Ovary (tissue), 9 donors: ENCODE data around the gene TMEM198. TPM values are rescaled to one million over a fixed set of nuclear protein-coding genes. Genes with fewer than 3 reads are reported as not detected.
A peak's percentile ranks its signal among the peaks of the same experiment; 100 is the strongest.

Experiments
- DNase-seq, 5 donors: peaks; one replicate each; pipeline ENCODE4 v3.0.0-alpha.2; 2019 to 2020
- H3K27ac ChIP-seq, 2 donors: fragments of 200-600 bp; one replicate each; pipeline versions ENCODE4 v1.5.1 to v1.8.0; 2019 to 2022
- H3K27me3 ChIP-seq: fragments of 200-600 bp; one replicate; pipeline ENCODE4 v1.8.0; 2022
- H3K36me3 ChIP-seq: fragments of 200-600 bp; sonication (generic); one replicate; pipeline ENCODE4 v1.5.1; 2019
- H3K4me1 ChIP-seq: one replicate; pipeline ENCODE4 v1.8.1; 2013; ENCODE audit warnings: mild to moderate bottlenecking, moderate library complexity; ENCODE audit not compliant: insufficient read depth
- H3K4me3 ChIP-seq: fragments of 200-600 bp; sonication (generic); one replicate; pipeline ENCODE4 v1.5.1; 2017
- H3K9me3 ChIP-seq, 2 donors: fragments of 200-600 bp in 1 of 2; sonication (generic) in 1 of 2; one replicate each; pipeline versions ENCODE4 v1.5.1 to v1.8.1; 2013 to 2019; ENCODE audit warnings: mild to moderate bottlenecking in 1 of 2, moderate library complexity in 1 of 2
- CTCF ChIP-seq, 3 donors: fragments of 450-650 bp in 2 of 3; fragments of 200-600 bp in 1 of 3; IDR thresholded peaks; one replicate each; pipeline versions ENCODE4 v1.5.1 to v1.8.0; 2016 to 2022; ENCODE audit warnings: antibody characterized with exemption in 3 of 3, mild to moderate bottlenecking in 1 of 3
- EP300 ChIP-seq: sonication (generic); formaldehyde crosslinking; IDR thresholded peaks from one replicate; pipeline ENCODE4 v1.6.1; 2017; ENCODE audit warnings: antibody characterized with exemption
- POLR2A ChIP-seq: fragments of 450-650 bp; IDR thresholded peaks from one replicate; pipeline ENCODE4 v1.6.1; 2017; ENCODE audit warnings: antibody characterized with exemption, mild to moderate bottlenecking, moderate library complexity
- WGBS, 3 donors: extraction: QIAGEN DNeasy Blood & Tissue Kit in 1 of 3; methylation state at CpG; one replicate each; pipeline versions ENCODE4 v1.1.5 to v1.1.7; 2013 to 2017; 5-methylcytosine and 5-hydroxymethylcytosine counted together
- intact Hi-C, 4 donors: fragments of 100-400 bp; cut with DNase I; formaldehyde crosslinking; loops; one replicate each; pipeline versions ENCODE4 v1.11.0 to v1.15.1; 2022 to 2023
- polyA plus RNA-seq, 2 donors: library from polyadenylated mRNA; stranded (reverse); fragments of 200-250 nt in 1 of 2; fragments of 350-450 nt in 1 of 2; fragmentation: Illumina TruSeq in 1 of 2; extraction: RNeasy Lipid Tissue Mini Kit (QIAGEN cat#74804) in 1 of 2; gene quantifications; one replicate each; pipeline ENCODE4 v1.2.3, GENCODE V29; 2013 to 2014
- total RNA-seq, 7 donors: library from RNA; depleted of rRNA in 2 of 7; stranded (reverse); fragments of >200 nt in 2 of 7; fragmentation: NEBNext Ultra II Directional in 3 of 7; extraction: Animal tissue kit (Norgen Biotek cat#: 25700) in 3 of 7; gene quantifications; one replicate each; pipeline versions ENCODE4 v1.1.0 to v1.2.4, GENCODE V29; 2016 to 2023
- donor health status: DM: no; HTN: no; CAD: no; lungs with moderate emphysema.
- donor health status: DM: no; HTN: no; CAD: no.
- donor health status: Bipolar disorder and iron deficiency.
- donor health status: DM: yes; HTN: yes; CAD: no.
- donor health status: DM: no; HTN: no; CAD: no.
- donor health status: DM: yes; HTN: yes; CAD: no.

Gene TMEM198
- total and polyA plus RNA-seq, 9 donors, result 0.62 to 22.7 (median 10.4) TPM

DNA sequence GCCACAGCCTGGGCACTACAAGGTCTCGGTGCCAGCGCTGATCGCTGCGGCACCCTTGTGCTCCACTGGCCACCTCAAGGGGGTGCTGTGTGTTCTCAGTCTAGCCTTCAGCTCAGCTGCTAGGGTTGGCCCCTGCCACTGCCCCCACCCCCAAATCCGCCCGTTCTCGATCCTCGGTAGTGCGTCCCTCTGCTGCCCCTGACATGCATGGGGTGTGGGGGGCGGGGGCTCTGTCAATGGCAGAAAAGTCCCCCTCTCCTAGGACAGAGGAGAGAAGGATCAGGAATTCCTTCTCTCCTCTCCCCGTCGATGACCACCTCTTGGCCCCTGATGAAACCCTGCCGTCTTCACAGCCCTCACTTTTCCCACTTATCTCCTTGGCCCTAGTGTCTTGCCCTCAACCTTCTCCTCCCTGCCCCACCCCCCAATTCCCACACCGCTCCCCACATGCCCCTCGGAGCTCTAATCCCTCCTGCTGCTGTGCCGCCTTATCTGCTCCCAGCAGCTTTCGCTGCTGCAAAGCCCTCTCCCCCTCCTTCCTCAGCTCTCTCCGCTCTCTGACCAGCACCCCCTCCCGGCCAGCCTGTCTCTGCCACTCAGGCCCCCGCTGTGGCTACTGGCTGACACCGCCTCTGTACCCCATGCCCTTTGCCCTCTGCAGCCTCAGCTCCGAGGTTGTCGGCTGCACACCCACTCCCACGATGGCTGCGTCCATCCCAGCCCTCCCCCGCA is 33.9 kb upstream of the TMEM198 start:
- Histone ChIP-seq H3K4me1 (peaks cover 6% of the 10 kb centered on the region), H3K27ac (no peak overlapping the region), H3K36me3 (no peaks in the 10 kb centered on the region), H3K4me3 (no peak overlapping the region), H3K9me3 (no peaks in the 10 kb centered on the region), H3K27me3 (no peaks in the 10 kb centered on the region)
- intact Hi-C loops, result no loop called here
- TF ChIP-seq CTCF (IDR thresholded peaks at IDR 0.05), result peak in 2 of 3 donors; percentile 64 to 68
- no peak for TF ChIP-seq EP300
- DNase-seq, result peak; percentile 53 to 73 (median 66)
- 0 to 1% (median 1%) methylated on average over 26 of the region's 26 CpGs for WGBS, 3 donors

- peaks cover 6% of the 10 kb centered on the region for H3K4me1 ChIP-seq
- H3K27me3 ChIP-seq, result no peaks in the 10 kb centered on the region
- no peak overlapping the region for H3K27ac ChIP-seq
- no peaks in the 10 kb centered on the region for H3K36me3 ChIP-seq
- H3K4me3 ChIP-seq, result no peak overlapping the region
- intact Hi-C loops, result no loop called here
- WGBS, 3 donors, result 13 to 19% (median 14%) methylated on average over 22 of the region's 22 CpGs
- H3K9me3 ChIP-seq, result no peaks in the 10 kb centered on the region
- peak in 1 of 5 donors; percentile 20 for DNase-seq
- TF ChIP-seq POLR2A (no peak), CTCF (IDR thresholded peaks at IDR 0.05) (no peak), EP300 (no peak)
Observed at GRCh38 chr2:219510512-219511135, 33.2 kb upstream of the TMEM198 start.

- peaks cover 6% of the 10 kb centered on the region for H3K4me1 ChIP-seq
- no peaks in the 10 kb centered on the region for H3K36me3 ChIP-seq
- TF ChIP-seq EP300, result no peak
- TF ChIP-seq CTCF (IDR thresholded peaks at IDR 0.05), result no peak
- no peak for TF ChIP-seq POLR2A
- H3K9me3 ChIP-seq, result no peaks in the 10 kb centered on the region
- H3K27ac ChIP-seq, result no peak overlapping the region
- H3K27me3 ChIP-seq, result no peaks in the 10 kb centered on the region
- WGBS, 3 donors, result 20 to 33% (median 24%) methylated on average over 15 of the region's 15 CpGs
- no peak for DNase-seq
- no peak overlapping the region for H3K4me3 ChIP-seq
- intact Hi-C loops, result no loop called here
Observed at GRCh38 chr2:219511547-219512325, 32.1 kb upstream of the TMEM198 start.

GRCh38 chr2:219512524-219513216 is 31.2 kb upstream of the TMEM198 start:
- Histone ChIP-seq H3K4me3 (no peak overlapping the region), H3K4me1 (peaks cover 6% of the 10 kb centered on the region), H3K9me3 (no peaks in the 10 kb centered on the region), H3K36me3 (no peaks in the 10 kb centered on the region), H3K27me3 (no peaks in the 10 kb centered on the region), H3K27ac (no peak overlapping the region)
- intact Hi-C loops, result no loop called here
- 26 to 35% (median 29%) methylated on average over 16 of the region's 16 CpGs for WGBS, 3 donors
- TF ChIP-seq CTCF (IDR thresholded peaks at IDR 0.05) (no peak), EP300 (no peak), POLR2A (no peak)
- DNase-seq, result no peak
